ENCODE measurements around the gene POC5. TPM values are rescaled to one million over a fixed set of nuclear protein-coding genes. Genes with fewer than 3 reads are reported as not detected.

The POC5 gene
- total and polyA plus RNA-seq, 2 of the 8 experiments (the other 6 are each of a cell fraction or from before 2014, with no cell fraction given): 11.2 to 12.1 TPM

DNA sequence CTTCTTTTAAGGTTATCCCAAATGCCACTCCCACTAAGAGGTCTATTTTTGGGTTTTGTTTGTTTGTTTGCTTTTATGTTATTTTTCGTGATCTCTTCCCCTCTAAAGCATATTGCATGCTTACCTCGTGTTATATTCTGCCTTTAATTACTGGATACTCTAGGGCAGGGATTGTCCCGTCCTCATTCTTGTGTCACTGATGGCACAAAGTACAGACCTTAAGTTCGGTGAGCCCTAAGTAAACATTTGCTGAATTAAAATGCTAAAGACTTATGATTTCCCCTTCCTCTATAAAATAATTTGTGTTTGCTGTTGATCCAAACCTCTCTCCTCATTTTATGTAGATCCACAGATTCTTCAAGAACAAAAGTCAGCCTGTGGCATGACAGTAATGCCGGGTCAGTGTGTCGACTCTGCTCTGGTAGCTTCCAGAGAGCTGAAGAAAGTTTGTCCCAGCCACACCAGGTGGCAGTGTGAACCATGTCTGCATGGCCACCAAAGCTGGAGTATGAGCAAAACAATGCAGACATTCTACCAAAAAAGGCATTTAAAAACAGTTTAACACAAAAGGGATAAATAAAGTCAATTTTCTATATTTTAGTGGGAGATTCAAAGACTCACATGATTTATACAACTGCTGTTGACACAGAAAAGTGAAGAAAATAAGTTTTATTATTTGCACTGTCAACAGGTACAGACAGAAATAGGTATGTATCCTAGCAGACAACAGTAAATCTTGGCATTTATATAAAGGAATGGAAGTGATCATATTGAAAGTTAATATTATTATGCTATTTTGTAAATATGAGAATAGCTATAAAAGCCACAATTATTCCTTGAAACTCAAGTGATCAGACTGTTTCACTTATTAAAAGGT, 17.9 kb upstream of the POC5 start:
- ChIA-PET POLR2A (ENCODE audit: partially characterized antibody) (no interaction called here), CTCF (ENCODE audit: partially characterized antibody) (interaction anchor here (0.9 to 2.7 kb wide), 9 partner anchors 8 to 493 kb away, joined by 3 to 21 read pairs (median 4); partner anchors contain the start of gene POC5)
- no peaks in the 10 kb centered on the region for H3K79me1 ChIP-seq (ENCODE audit: low read depth, low read length)
- no peak overlapping the region for H2AFZ ChIP-seq (ENCODE audit: low read length)
- DNase-seq (ENCODE audit: low read depth in 1 of 2, low spot score in 2 of 2) (peak; percentile 23 to 51), FAIRE-seq (peak; percentile 87)
- H3K56ac ChIP-seq (replicated peaks; ENCODE audit: insufficient read length, low read depth, low read length): no peak overlapping the region
- no peak overlapping the region for H3K18ac ChIP-seq (ENCODE audit: extremely low read depth, low read length)
- no peak overlapping the region for H2BK15ac ChIP-seq (ENCODE audit: low read length)
- no peaks in the 10 kb centered on the region for H3K27me3 ChIP-seq (replicated peaks in 1 of 4; ENCODE audit: control insufficient read depth in 3 of 4, extremely low read depth in 1 of 4, insufficient read depth in 3 of 4, low read length in 3 of 4)
- H3K23ac ChIP-seq (ENCODE audit: insufficient read length): no peak overlapping the region
- no peak overlapping the region for H4K8ac ChIP-seq (ENCODE audit: extremely low read depth, insufficient read depth, low read length)
- H3K27ac ChIP-seq (ENCODE audit: low read depth, low read length): no peak overlapping the region
- H2BK120ac ChIP-seq (replicated peaks; ENCODE audit: low read depth, low read length): no peak overlapping the region
- H3K23me2 ChIP-seq (ENCODE audit: low read depth, low read length): no peaks in the 10 kb centered on the region
- H2BK20ac ChIP-seq (ENCODE audit: low read length): no peak overlapping the region
- no peak overlapping the region for H3K9ac ChIP-seq (replicated peaks in 1 of 4; ENCODE audit: extremely low read depth in 1 of 4, low read depth in 3 of 4, low read length in 3 of 4)
- H3K4me3 ChIP-seq (ENCODE audit: extremely low read depth in 1 of 4, insufficient read depth in 2 of 4, low read depth in 3 of 4, low read length in 4 of 4): no peak overlapping the region
- no peak overlapping the region for H2BK5ac ChIP-seq (ENCODE audit: low read depth, low read length)
- H4K5ac ChIP-seq (ENCODE audit: insufficient read length, low read depth, low read length): no peak overlapping the region
- H3K79me2 ChIP-seq (ENCODE audit: control insufficient read depth in 1 of 2, insufficient read depth in 2 of 2, low read length in 2 of 2): no peaks in the 10 kb centered on the region
- H2BK12ac ChIP-seq (ENCODE audit: low read depth, low read length): no peak overlapping the region
- no peaks in the 10 kb centered on the region for H3K4me1 ChIP-seq (replicated peaks in 1 of 4; ENCODE audit: control insufficient read depth in 3 of 4, insufficient read depth in 4 of 4, low read length in 3 of 4)
- TF ChIP-seq, protein P1, sequence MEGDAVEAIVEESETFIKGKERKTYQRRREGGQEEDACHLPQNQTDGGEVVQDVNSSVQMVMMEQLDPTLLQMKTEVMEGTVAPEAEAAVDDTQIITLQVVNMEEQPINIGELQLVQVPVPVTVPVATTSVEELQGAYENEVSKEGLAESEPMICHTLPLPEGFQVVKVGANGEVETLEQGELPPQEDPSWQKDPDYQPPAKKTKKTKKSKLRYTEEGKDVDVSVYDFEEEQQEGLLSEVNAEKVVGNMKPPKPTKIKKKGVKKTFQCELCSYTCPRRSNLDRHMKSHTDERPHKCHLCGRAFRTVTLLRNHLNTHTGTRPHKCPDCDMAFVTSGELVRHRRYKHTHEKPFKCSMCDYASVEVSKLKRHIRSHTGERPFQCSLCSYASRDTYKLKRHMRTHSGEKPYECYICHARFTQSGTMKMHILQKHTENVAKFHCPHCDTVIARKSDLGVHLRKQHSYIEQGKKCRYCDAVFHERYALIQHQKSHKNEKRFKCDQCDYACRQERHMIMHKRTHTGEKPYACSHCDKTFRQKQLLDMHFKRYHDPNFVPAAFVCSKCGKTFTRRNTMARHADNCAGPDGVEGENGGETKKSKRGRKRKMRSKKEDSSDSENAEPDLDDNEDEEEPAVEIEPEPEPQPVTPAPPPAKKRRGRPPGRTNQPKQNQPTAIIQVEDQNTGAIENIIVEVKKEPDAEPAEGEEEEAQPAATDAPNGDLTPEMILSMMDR (IDR thresholded peaks at IDR 0.05; ENCODE audit: control extremely low read depth in 1 of 3, insufficient read depth in 1 of 3, low read depth in 1 of 3, low read length in 3 of 3): peak; percentile 56 to 70 (median 61)
- TF ChIP-seq CEBPB (IDR thresholded peaks at IDR 0.05; ENCODE audit: low read depth, low read length): no peak
- peak; percentile 80 to 81 for TF ChIP-seq RAD21 (IDR thresholded peaks at IDR 0.05 in 1 of 2, conservative IDR thresholded peaks at IDR 0.05 in 1 of 2; ENCODE audit: low read depth in 2 of 2, low read length in 2 of 2)
- no peaks in the 10 kb centered on the region for H3K36me3 ChIP-seq (ENCODE audit: control insufficient read depth in 2 of 4, insufficient read depth in 4 of 4, low read length in 3 of 4)
- H4K91ac ChIP-seq (replicated peaks; ENCODE audit: insufficient read length, low read length): no peak overlapping the region
- WGBS, 2 experiments (ENCODE audit: extremely low coverage in 1 of 2, insufficient coverage in 1 of 2, insufficient read length in 1 of 2, insufficient replicate concordance in 2 of 2, low coverage in 1 of 2, low lambda C conversion rate in 2 of 2, missing lambda C conversion rate in 1 of 2): 78% methylated on average over 6 of the region's 6 CpGs; no CpG with 5 or more reads in 1 of the 2 experiments
- H3K9me3 ChIP-seq (ENCODE audit: insufficient read depth in 2 of 2, low read depth in 1 of 2, low read length in 1 of 2): 0 out of 4 replicates have a peak, but pooled peaks cover 0 to 3% of the 10 kb centered on the region in 2 experiments
- no peak overlapping the region for H2AK5ac ChIP-seq (ENCODE audit: low read depth, low read length)
- no peak overlapping the region for H3K14ac ChIP-seq (ENCODE audit: insufficient read length)
- no peaks in the 10 kb centered on the region for H4K20me1 ChIP-seq (replicated peaks in 1 of 2; ENCODE audit: control insufficient read depth in 1 of 2, insufficient read depth in 2 of 2, low read length in 2 of 2)
- H3K4me2 ChIP-seq (ENCODE audit: insufficient read depth in 1 of 2, low read depth in 2 of 2, low read length in 2 of 2): no peak overlapping the region
- no peak overlapping the region for H3K4ac ChIP-seq (replicated peaks; ENCODE audit: insufficient read length, low read depth, low read length)

Data from H1 (cell line).